HCT116 (cell line): Measurements from ENCODE around the gene NFATC1. TPM values are rescaled to one million over a fixed set of nuclear protein-coding genes. Genes with fewer than 3 reads are reported as not detected.

Experiments
- ATAC-seq: fragments of 200-7000 bp; cut with Tn5 transposase; 2 replicates; pipeline ENCODE4 v1.9.1; 2020; ENCODE audit warnings: mild to moderate bottlenecking, moderate library complexity
- BruUV-seq: library from RNA; stranded (reverse); fragments of 400-500 nt; replicated peaks from 2 replicates; lab custom pipeline; 2021; lab: Mats Ljungman, UMichigan
- CTCF ChIA-PET: fragments of 300-600 bp; sonication (Branson Sonifier 250); formaldehyde crosslinking; loops from one replicate; lab custom pipeline; 2021; ENCODE audit warnings: antibody characterized with exemption; lab: Charles Lee
- POLR2A ChIA-PET: fragments of 300-600, 350-600 bp; sonication (Branson Sonifier 250); formaldehyde crosslinking; loops from one replicate; lab custom pipeline; 2021; ENCODE audit warnings: antibody characterized with exemption; lab: Charles Lee
- RAD21 ChIA-PET, 2 experiments: fragments of 300-600 bp; sonication (Branson Sonifier 250); formaldehyde crosslinking; loops; one replicate each; lab custom pipeline; 2023; ENCODE audit warnings: low total read pairs in 2 of 2; ENCODE audit not compliant: uncharacterized antibody in 2 of 2, unreplicated experiment in 2 of 2, low non-redundant PET in 1 of 2; lab: Charles Lee
- DNase-seq: peaks from one replicate; pipeline ENCODE4 v3.0.0-alpha.2; 2010; ENCODE audit warnings: low read depth, low spot score
- H2AFZ ChIP-seq: fragments of 200-600 bp; shearing (Covaris generic), sonication (generic); 2 replicates; pipeline ENCODE4 v1.6.1; 2017; ENCODE audit warnings: low read depth, mixed run types, mixed read lengths, antibody characterized with exemption, low read length; ENCODE audit not compliant: poor library complexity, severe bottlenecking
- H3K27ac ChIP-seq: 2 replicates; pipeline ENCODE4 v1.5.1; 2012; ENCODE audit warnings: low read depth, low read length
- H3K27me3 ChIP-seq: fragments of 200-600 bp; sonication (generic); 2 replicates; pipeline ENCODE4 v1.6.1; 2016; ENCODE audit warnings: mixed run types, low read length, mixed read lengths; ENCODE audit not compliant: insufficient read depth
- H3K36me3 ChIP-seq, 2 experiments: fragments of 200-500 bp in 1 of 2; fragments of 200-600 bp in 1 of 2; sonication (Bioruptor generic) in 1 of 2; sonication (generic) in 1 of 2; 2 replicates each; pipeline versions ENCODE4 v1.5.1 to v1.6.1; 2014 to 2016; ENCODE audit warnings: low read length in 2 of 2, inconsistent platforms in 1 of 2, mixed read lengths in 1 of 2, mixed run types in 1 of 2; ENCODE audit not compliant: insufficient read depth in 2 of 2, control insufficient read depth in 1 of 2
- H3K4me1 ChIP-seq, 2 experiments: fragments of 200-600 bp in 1 of 2; sonication (generic) in 1 of 2; 2 replicates each; pipeline versions ENCODE4 v1.5.1 to v1.6.1; 2012 to 2017; ENCODE audit warnings: low read length in 2 of 2, inconsistent platforms in 1 of 2, mild to moderate bottlenecking in 1 of 2, mixed read lengths in 1 of 2, mixed run types in 1 of 2, moderate library complexity in 1 of 2; ENCODE audit not compliant: insufficient read depth in 2 of 2, control insufficient read depth in 1 of 2
- H3K4me2 ChIP-seq: fragments of 200-600 bp; sonication (generic); 2 replicates; pipeline ENCODE4 v1.6.1; 2017; ENCODE audit warnings: mixed run types, low read length, mixed read lengths
- H3K4me3 ChIP-seq, 2 experiments: fragments of 200-600 bp in 1 of 2; sonication (generic) in 1 of 2; replicated peaks in 1 of 2; 2 replicates each; pipeline ENCODE4 v1.5.1; 2011 to 2016; ENCODE audit warnings: low read length in 2 of 2, control low read depth in 1 of 2, low read depth in 1 of 2, mild to moderate bottlenecking in 1 of 2, mixed read lengths in 1 of 2, mixed run types in 1 of 2
- H3K79me2 ChIP-seq: fragments of 200-600 bp; sonication (generic); 2 replicates; pipeline ENCODE4 v1.6.1; 2017; ENCODE audit warnings: mild to moderate bottlenecking, mixed run types, low read length, moderate library complexity, mixed read lengths; ENCODE audit not compliant: insufficient read depth
- H3K9ac ChIP-seq: fragments of 200-600 bp; sonication (generic); 2 replicates; pipeline ENCODE4 v1.6.1; 2016; ENCODE audit warnings: low read length, mixed read lengths
- H3K9me2 ChIP-seq: fragments of 200-600 bp; sonication (generic), shearing (Covaris generic); 2 replicates; pipeline ENCODE4 v1.6.1; 2017; ENCODE audit warnings: mixed run types, mild to moderate bottlenecking, moderate library complexity; ENCODE audit not compliant: insufficient read depth
- H3K9me3 ChIP-seq, 2 experiments: fragments of 200-500 bp in 1 of 2; fragments of 200-600 bp in 1 of 2; sonication (Bioruptor generic) in 1 of 2; sonication (generic) in 1 of 2; 2 replicates each; pipeline ENCODE4 v1.6.1; 2014 to 2017; ENCODE audit warnings: low read length in 2 of 2, mixed read lengths in 2 of 2, inconsistent platforms in 1 of 2, low read depth in 1 of 2, mild to moderate bottlenecking in 1 of 2, mixed run types in 1 of 2, moderate library complexity in 1 of 2; ENCODE audit not compliant: control insufficient read depth in 1 of 2, insufficient read depth in 1 of 2
- H4K20me1 ChIP-seq: fragments of 200-600 bp; sonication (generic), shearing (Covaris generic); 2 replicates; pipeline ENCODE4 v1.6.1; 2017; ENCODE audit warnings: mixed run types, mild to moderate bottlenecking, moderate library complexity; ENCODE audit not compliant: insufficient read depth
- ATF3 ChIP-seq: IDR thresholded peaks from 2 replicates; pipeline ENCODE4 v1.6.1; 2012
- CEBPB ChIP-seq: IDR thresholded peaks from 2 replicates; pipeline ENCODE4 v1.6.1; 2012; ENCODE audit warnings: low read depth
- ELF1 ChIP-seq: IDR thresholded peaks from 2 replicates; pipeline ENCODE4 v1.6.1; 2012; ENCODE audit warnings: low read depth, borderline replicate concordance
- EZH2phosphoT487 ChIP-seq: fragments of 200-600 bp; IDR thresholded peaks from 2 replicates; pipeline ENCODE4 v1.6.1; 2018; ENCODE audit warnings: antibody characterized with exemption, borderline replicate concordance
- FOSL1 ChIP-seq: IDR thresholded peaks from 2 replicates; pipeline ENCODE4 v1.6.1; 2012; ENCODE audit warnings: low read depth
- JUND ChIP-seq: IDR thresholded peaks from 2 replicates; pipeline ENCODE4 v1.6.1; 2012
- POLR2A ChIP-seq: IDR thresholded peaks from 2 replicates; pipeline ENCODE4 v1.7.0; 2011; ENCODE audit warnings: borderline replicate concordance; ENCODE audit not compliant: insufficient read depth, insufficient read length; ENCODE audit errors: extremely low read depth
- POLR2AphosphoS5 ChIP-seq: IDR thresholded peaks from 2 replicates; pipeline ENCODE4 v1.6.1; 2011; ENCODE audit warnings: mild to moderate bottlenecking, low read depth, low read length, moderate library complexity
- SIN3A ChIP-seq: IDR thresholded peaks from 2 replicates; pipeline ENCODE4 v1.6.1; 2012; ENCODE audit warnings: low read depth
- SP1 ChIP-seq: IDR thresholded peaks from 2 replicates; pipeline ENCODE4 v1.6.1; 2012; ENCODE audit warnings: low read depth
- YY1 ChIP-seq: IDR thresholded peaks from 2 replicates; pipeline ENCODE4 v1.6.1; 2011; ENCODE audit warnings: low read length, low read depth, moderate library complexity, mild to moderate bottlenecking; ENCODE audit not compliant: insufficient replicate concordance; ENCODE audit errors: extremely low read depth
- ZBTB33 ChIP-seq: IDR thresholded peaks from 2 replicates; pipeline ENCODE4 v1.6.1; 2011; ENCODE audit warnings: mild to moderate bottlenecking, low read length, moderate library complexity; ENCODE audit not compliant: insufficient replicate concordance; ENCODE audit errors: extremely low read depth
- ZFX ChIP-seq: fragments of 450-650 bp; IDR thresholded peaks from 2 replicates; pipeline ENCODE4 v1.6.1; 2017
- intact Hi-C: fragments of 100-400 bp; cut with micrococcal nuclease; formaldehyde crosslinking; loops from 2 replicates; pipeline ENCODE4 v1.10.0; 2022
- total RNA-seq: library from RNA; stranded (reverse); gene quantifications from one replicate; pipeline ENCODE4 v1.2.1, GENCODE V29; 2021; ENCODE audit not compliant: unreplicated experiment
- TF ChIP-seq, protein P1 (sequence below), 3 experiments: fragments of 200-600 bp in 1 of 3; sonication (generic) in 1 of 3; IDR thresholded peaks in 2 of 3; conservative IDR thresholded peaks in 1 of 3; 2 replicates each; pipeline ENCODE4 v1.5.1; 2012 to 2017; ENCODE audit warnings: low read depth in 2 of 3, low read length in 2 of 3, antibody characterized with exemption in 1 of 3, borderline replicate concordance in 1 of 3, control low read depth in 1 of 3, mild to moderate bottlenecking in 1 of 3, mixed read lengths in 1 of 3, mixed run types in 1 of 3, moderate library complexity in 1 of 3; ENCODE audit not compliant: insufficient read depth in 1 of 3

Gene NFATC1
- total RNA-seq, 1 experiment from 2014 or later = 20.8 TPM

DNA sequence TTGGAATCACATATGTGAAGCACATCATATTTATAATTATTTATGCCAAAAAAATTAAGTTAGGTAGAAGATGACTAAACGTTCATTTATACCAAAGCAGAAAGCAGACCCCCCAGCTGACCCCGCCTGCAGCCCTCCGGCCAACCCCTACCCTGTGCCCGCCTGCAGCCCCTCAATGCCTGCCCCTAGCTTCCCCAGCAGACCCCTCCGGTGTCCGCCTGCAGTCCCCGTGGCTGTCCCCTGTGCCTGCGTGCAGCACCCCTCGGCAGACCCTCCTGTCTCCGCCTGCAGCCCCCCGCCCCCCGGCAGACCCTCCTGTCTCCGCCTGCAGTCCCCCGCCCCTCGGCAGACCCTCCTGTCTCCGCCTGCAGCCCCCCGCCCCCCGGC, 136.2 kb downstream of the NFATC1 start:
- intact Hi-C loops = no loop called here
- Histone ChIP-seq H2AFZ (no peak overlapping the region), H3K9me2 (no peaks in the 10 kb centered on the region), H3K9ac (no peak overlapping the region), H3K4me1 (no peaks in the 10 kb centered on the region), H4K20me1 (no peaks in the 10 kb centered on the region), H3K27me3 (no peaks in the 10 kb centered on the region), H3K4me2 (no peak overlapping the region), H3K9me3 (no peaks in the 10 kb centered on the region), H3K36me3 (no peaks in the 10 kb centered on the region), H3K79me2 (no peaks in the 10 kb centered on the region)
- BruUV-seq = no TSS peak
- no peak for DNase-seq
- CTCF ChIA-PET = interaction anchor here (0.6 kb wide), 1 partner anchor 48 kb away, joined by 5 read pairs; no protein-coding TSS in a partner anchor
- ATAC-seq = no peak
- POLR2A ChIA-PET = no interaction called here
- TF ChIP-seq ZFX (no peak), JUND (no peak)
- TF ChIP-seq, all 23 proteins: peak for 0
- RAD21 ChIA-PET = no interaction called here
- no peak overlapping the region for H3K4me3 ChIP-seq
- no peak overlapping the region for H3K27ac ChIP-seq

DNA sequence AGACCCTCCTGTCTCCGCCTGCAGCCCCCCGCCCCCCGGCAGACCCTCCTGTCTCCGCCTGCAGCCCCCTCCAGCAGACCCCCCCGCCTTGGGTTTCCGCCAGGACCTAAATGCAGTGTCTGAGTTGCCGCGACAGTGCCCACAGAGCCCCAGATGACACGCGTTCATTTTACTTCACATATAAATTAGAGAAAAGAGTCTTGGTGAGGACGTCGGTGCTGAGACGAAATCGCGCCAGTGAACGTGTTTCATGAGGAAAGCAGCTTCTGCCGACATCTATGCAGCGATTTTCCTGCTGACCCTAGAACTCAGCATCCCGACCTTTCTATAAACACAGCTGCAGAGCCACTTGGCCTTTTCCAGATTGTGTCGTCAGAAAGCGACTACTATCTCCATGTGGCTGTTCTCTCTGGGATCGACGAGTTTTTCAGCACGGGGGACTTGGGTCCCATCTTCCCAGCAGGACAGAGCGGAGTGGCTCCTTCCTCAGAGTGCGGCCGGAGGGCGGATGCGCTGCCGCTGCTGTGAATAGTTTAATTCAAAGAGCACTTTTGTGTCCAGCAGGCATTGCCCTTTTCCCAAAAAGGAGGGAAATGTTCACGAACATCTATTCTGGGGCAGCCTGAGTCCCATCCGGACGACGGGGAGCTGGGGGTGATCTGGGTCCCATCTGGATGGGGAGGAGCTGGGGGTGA, 136.7 kb downstream of the NFATC1 start:
- Histone ChIP-seq H4K20me1 (no peaks in the 10 kb centered on the region), H3K9me2 (no peaks in the 10 kb centered on the region), H3K79me2 (no peaks in the 10 kb centered on the region), H3K9ac (no peak overlapping the region), H3K4me1 (no peaks in the 10 kb centered on the region), H2AFZ (no peak overlapping the region), H3K36me3 (no peaks in the 10 kb centered on the region), H3K4me2 (no peak overlapping the region), H3K27me3 (no peaks in the 10 kb centered on the region; the same call in 1 of the 2 replicates), H3K27ac (no peak overlapping the region), H3K4me3 (no peak overlapping the region), H3K9me3 (no peaks in the 10 kb centered on the region)
- no TSS peak for BruUV-seq
- ChIA-PET POLR2A (no interaction called here), CTCF (interaction anchor here (0.6 kb wide), 1 partner anchor 48 kb away, joined by 5 read pairs; no protein-coding TSS in a partner anchor), RAD21 (no interaction called here)
- ATAC-seq = no peak
- TF ChIP-seq ATF3 (no peak), ELF1 (no peak), SIN3A (no peak), FOSL1 (no peak), ZBTB33 (no peak), EZH2phosphoT487 (no peak), CEBPB (no peak), POLR2AphosphoS5 (no peak), POLR2A (no peak), YY1 (no peak), SP1 (no peak)
- TF ChIP-seq, protein P1, sequence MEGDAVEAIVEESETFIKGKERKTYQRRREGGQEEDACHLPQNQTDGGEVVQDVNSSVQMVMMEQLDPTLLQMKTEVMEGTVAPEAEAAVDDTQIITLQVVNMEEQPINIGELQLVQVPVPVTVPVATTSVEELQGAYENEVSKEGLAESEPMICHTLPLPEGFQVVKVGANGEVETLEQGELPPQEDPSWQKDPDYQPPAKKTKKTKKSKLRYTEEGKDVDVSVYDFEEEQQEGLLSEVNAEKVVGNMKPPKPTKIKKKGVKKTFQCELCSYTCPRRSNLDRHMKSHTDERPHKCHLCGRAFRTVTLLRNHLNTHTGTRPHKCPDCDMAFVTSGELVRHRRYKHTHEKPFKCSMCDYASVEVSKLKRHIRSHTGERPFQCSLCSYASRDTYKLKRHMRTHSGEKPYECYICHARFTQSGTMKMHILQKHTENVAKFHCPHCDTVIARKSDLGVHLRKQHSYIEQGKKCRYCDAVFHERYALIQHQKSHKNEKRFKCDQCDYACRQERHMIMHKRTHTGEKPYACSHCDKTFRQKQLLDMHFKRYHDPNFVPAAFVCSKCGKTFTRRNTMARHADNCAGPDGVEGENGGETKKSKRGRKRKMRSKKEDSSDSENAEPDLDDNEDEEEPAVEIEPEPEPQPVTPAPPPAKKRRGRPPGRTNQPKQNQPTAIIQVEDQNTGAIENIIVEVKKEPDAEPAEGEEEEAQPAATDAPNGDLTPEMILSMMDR (IDR thresholded peaks at IDR 0.05 in 2 of 3, conservative IDR thresholded peaks at IDR 0.05 in 1 of 3; ENCODE audit: borderline replicate concordance in 1 of 3, insufficient read depth in 1 of 3, low read depth in 2 of 3, low read length in 2 of 3) = no peak
- no peak for DNase-seq
- intact Hi-C loops = no loop called here
